Stimulated activated CD4-positive, alpha-beta T cell treated with anti-CD3 and anti-CD28 coated beads, Interleukin-4, amount 100 ng/mL, for 1 hour (primary cell): ENCODE data around the gene GMNC.

ENCODE experiments used
- DNase-seq: peaks from one replicate; pipeline ENCODE4 v3.0.0-alpha.2; 2020

The GMNC gene

DNA sequence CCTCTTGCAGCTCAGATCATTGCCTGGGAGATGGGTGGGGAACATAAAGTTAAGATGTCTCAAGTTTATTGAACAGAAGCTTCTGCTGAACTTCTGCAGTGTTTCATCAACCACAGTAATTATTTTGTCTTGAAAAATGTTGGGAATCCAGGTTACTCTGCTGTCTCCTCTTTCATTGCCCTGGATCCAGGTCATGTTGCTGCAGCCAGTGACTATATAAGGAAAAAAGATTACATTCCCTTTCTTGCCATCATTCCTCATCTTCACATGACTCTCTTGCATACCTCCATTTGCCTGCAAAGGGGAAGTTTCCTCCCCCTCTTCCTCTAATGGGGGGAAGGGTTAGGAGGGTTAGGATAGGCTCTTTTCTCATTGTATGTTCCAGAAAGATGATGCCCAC, 15.1 kb downstream of the GMNC start:
- DNase-seq: no peak

- DNase-seq: no peak
Observed at GRCh38 chr3:190840146-190840545, 22.3 kb downstream of the GMNC start.

- DNase-seq: no peak
Observed at GRCh38 chr3:190831225-190831624, 31.3 kb downstream of the GMNC start.

- no peak for DNase-seq
Observed at GRCh38 chr3:190830031-190830430, 32.5 kb downstream of the GMNC start.

DNA sequence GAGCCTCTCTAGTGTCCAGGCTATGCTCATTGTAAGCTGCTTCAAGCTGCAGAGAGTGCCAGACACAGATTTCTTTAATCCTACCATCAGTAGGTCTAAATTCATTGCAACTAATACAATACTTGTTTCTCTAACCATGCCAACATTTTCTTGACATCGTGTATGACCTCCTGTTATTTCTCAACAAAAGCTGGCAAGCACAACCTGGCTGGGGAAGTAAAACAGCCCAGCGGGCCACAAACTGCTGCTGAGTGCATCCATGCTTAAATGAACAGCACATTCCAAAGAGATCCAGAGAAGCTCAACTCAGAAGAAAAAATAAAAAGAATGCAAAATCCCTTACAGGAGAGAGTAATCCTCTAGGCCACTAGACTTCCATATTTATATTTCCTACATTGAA, 36.5 kb downstream of the GMNC start:
- DNase-seq: no peak

- no peak for DNase-seq
Observed at GRCh38 chr3:190825386-190826016, 37.0 kb downstream of the GMNC start.

DNA sequence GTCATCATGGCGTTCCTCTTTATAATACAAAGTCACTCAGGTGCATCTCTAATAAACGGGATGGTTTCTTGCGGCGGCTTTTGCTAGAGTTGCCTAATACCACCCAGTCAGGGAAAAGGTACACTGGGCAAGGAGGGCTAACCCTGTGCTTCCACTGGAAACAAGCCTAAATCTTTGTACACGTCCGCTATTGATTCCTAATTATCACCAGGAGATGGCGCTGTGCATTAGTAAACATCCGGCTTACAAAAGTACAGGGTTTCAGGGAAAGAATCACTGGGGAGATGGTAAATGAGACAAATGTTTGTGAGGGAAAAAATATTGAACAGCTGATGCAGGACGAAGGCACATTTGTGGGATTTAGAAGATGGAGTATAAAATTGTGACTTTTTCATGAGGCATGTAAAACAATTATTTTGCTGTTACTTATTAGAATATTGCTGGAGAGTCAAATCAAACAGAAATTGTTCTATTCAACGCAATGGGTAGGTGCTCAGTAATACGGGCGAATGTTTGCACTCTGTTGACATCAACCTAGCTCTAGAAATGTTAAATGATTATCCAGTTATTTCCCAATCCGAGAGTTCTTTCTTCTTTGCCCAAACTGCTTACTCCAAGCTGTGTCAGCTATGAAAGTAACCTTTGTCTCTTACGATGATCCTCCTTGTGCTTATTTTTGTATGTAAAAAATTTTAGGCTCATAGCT, 50.6 kb downstream of the GMNC start:
- DNase-seq: no peak

GRCh38 chr3:190810957-190811356, 51.5 kb downstream of the GMNC start:
- no peak for DNase-seq

GRCh38 chr3:190809351-190809750, 53.1 kb downstream of the GMNC start:
- no peak for DNase-seq

DNA sequence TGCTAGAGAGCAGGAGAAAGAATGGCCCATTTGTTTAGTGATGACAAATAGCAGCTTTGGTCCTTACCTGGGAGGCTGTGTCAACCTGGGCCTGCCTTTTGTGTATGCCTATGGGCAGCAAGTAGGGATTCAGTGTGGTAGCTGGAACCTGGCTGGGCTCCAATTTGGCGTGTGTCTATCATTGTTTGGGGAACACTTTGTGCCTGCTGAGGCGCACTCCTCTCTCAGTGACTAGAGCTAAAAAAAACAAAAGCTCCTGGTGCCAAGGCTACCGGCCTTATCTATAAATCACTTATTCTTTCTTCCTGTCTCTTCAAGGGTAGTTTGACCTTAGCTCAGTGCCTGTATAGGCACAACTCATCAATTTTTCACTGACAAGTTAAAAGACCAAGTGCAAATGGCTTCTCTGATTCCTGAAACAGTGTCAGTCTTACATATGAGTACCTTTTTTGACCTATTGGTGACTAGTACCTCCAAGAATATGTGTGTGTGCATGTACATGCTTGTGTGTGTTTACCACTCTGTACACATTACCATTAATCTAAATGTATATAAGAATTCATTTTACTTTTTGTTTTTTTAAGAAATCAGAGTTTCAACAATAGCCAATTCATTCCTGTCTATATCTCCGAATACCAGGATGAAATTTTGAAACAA, 54.6 kb downstream of the GMNC start:
- no peak for DNase-seq
